HL-60 (cell line): ENCODE measurements around the gene CHN2.
A peak's percentile ranks its signal among the peaks of the same experiment; 100 is the strongest.

ENCODE experiments used
- DNase-seq, 2 experiments: peaks; one replicate each; pipeline ENCODE4 v3.0.0-alpha.2; 2010 to 2020; ENCODE audit warnings: low read depth in 1 of 2, low spot score in 1 of 2
- H3K27ac ChIP-seq: fragments of 250-450 bp; sonication (Bioruptor Pico); replicated peaks from 2 replicates; pipeline ENCODE4 v1.5.1; 2020; ENCODE audit warnings: mild to moderate bottlenecking, moderate library complexity
- H3K27me3 ChIP-seq: fragments of 250-450 bp; sonication (Bioruptor Pico); 2 replicates; pipeline ENCODE4 v1.5.1; 2021; ENCODE audit warnings: mild to moderate bottlenecking, moderate library complexity; ENCODE audit not compliant: insufficient read depth, poor library complexity, severe bottlenecking
- H3K4me3 ChIP-seq: replicated peaks from 2 replicates; pipeline ENCODE4 v1.5.1; 2011; ENCODE audit warnings: mild to moderate bottlenecking, control low read depth, low read length; ENCODE audit not compliant: insufficient read depth
- CTCF ChIP-seq: IDR thresholded peaks from one replicate; pipeline ENCODE4 v1.5.1; 2011; ENCODE audit warnings: low read length, control low read depth, inconsistent platforms; ENCODE audit not compliant: insufficient read depth
- GABPA ChIP-seq: IDR thresholded peaks from 2 replicates; pipeline ENCODE4 v1.6.1; 2012; ENCODE audit warnings: low read depth
- POLR2AphosphoS5 ChIP-seq: IDR thresholded peaks from 2 replicates; pipeline ENCODE4 v1.6.1; 2012; ENCODE audit warnings: low read depth
- REST ChIP-seq: IDR thresholded peaks from 2 replicates; pipeline ENCODE4 v1.6.1; 2012; ENCODE audit warnings: low read depth; ENCODE audit not compliant: insufficient replicate concordance
- SPI1 ChIP-seq: IDR thresholded peaks from 2 replicates; pipeline ENCODE4 v1.6.1; 2012; ENCODE audit warnings: low read depth, mild to moderate bottlenecking, borderline replicate concordance

The CHN2 gene

GRCh38 chr7:29340696-29341095, 146.1 kb downstream of the CHN2 start:
- H3K27ac ChIP-seq: no peak overlapping the region
- H3K27me3 ChIP-seq: no peaks in the 10 kb centered on the region
- TF ChIP-seq POLR2AphosphoS5 (no peak), CTCF (no peak), REST (no peak), SPI1 (no peak), GABPA (no peak)
- DNase-seq: no peak
- H3K4me3 ChIP-seq: no peak overlapping the region

- Histone ChIP-seq H3K27ac (no peak overlapping the region), H3K4me3 (no peak overlapping the region), H3K27me3 (no peaks in the 10 kb centered on the region)
- DNase-seq: no peak
- TF ChIP-seq SPI1 (no peak), REST (no peak), POLR2AphosphoS5 (no peak), GABPA (no peak), CTCF (no peak)
Observed at GRCh38 chr7:29341156-29341555, 146.6 kb downstream of the CHN2 start.

GRCh38 chr7:29342761-29343160, 148.2 kb downstream of the CHN2 start:
- Histone ChIP-seq H3K27me3 (no peaks in the 10 kb centered on the region), H3K4me3 (no peak overlapping the region), H3K27ac (peak overlapping the region; percentile 21; the same call in 1 of the 2 replicates)
- no peak for DNase-seq
- TF ChIP-seq POLR2AphosphoS5 (no peak), GABPA (no peak), CTCF (no peak), REST (no peak), SPI1 (no peak)
